HepG2 (cell line): ENCODE data around the gene SPATA13. TPM values are rescaled to one million over a fixed set of nuclear protein-coding genes. Genes with fewer than 3 reads are reported as not detected.
A peak's percentile ranks its signal among the peaks of the same experiment; 100 is the strongest.

Source experiments
- ATAC-seq: fragments of 200-7000 bp; cut with Tn5 transposase; 3 replicates; pipeline ENCODE4 v1.9.1; 2020; ENCODE audit warnings: mild to moderate bottlenecking, moderate library complexity
- BruUV-seq: library from RNA; stranded (reverse); fragments of 400-500 nt; replicated peaks from 2 replicates; lab custom pipeline; 2021; lab: Mats Ljungman, UMichigan
- CTCF ChIA-PET: fragments of 300-600 bp; formaldehyde crosslinking; extraction: SDS; loops from one replicate; lab custom pipeline; 2021; ENCODE audit warnings: low total read pairs, inconsistent platforms, low intra/inter-chr PET ratio; lab: Yijun Ruan, JAX
- POLR2A ChIA-PET: fragments of 350-600 bp; sonication (Branson Sonifier 250); formaldehyde crosslinking; loops from one replicate; lab custom pipeline; 2020; ENCODE audit warnings: antibody characterized with exemption, inconsistent platforms; lab: Yijun Ruan, JAX
- DNase-seq: peaks from one replicate; pipeline ENCODE4 v3.0.0-alpha.2; 2015; ENCODE audit warnings: low spot score
- FAIRE-seq: peaks from 3 replicates; lab custom pipeline; 2011; peaks lifted over from hg19 to GRCh38; lab: Jason Lieb, UNC
- H2AFZ ChIP-seq: one replicate; pipeline ENCODE4 v1.6.1; 2011; ENCODE audit warnings: low read length, inconsistent platforms
- H3K27ac ChIP-seq: fragments of 300-600 bp; 3 replicates; pipeline ENCODE4 v1.8.0; 2011; ENCODE audit warnings: mixed run types, mild to moderate bottlenecking, mixed read lengths, low read length, inconsistent platforms; ENCODE audit not compliant: insufficient read depth; ENCODE audit errors: extremely low read length
- H3K27me3 ChIP-seq, 2 experiments: fragments of 200-600 bp in 1 of 2; 2 replicates in 1 of 2; 3 replicates in 1 of 2; pipeline versions ENCODE4 v1.6.0 to v1.8.0; 2011; ENCODE audit warnings: low read length in 2 of 2, mild to moderate bottlenecking in 2 of 2, moderate library complexity in 2 of 2, inconsistent platforms in 1 of 2; ENCODE audit not compliant: insufficient read depth in 2 of 2, control insufficient read depth in 1 of 2
- H3K36me3 ChIP-seq, 2 experiments: fragments of 200-600 bp in 1 of 2; replicated peaks in 1 of 2; 2 replicates in 1 of 2; 3 replicates in 1 of 2; pipeline versions ENCODE4 v1.5.1 to v1.8.0; 2011; ENCODE audit warnings: low read length in 2 of 2, inconsistent platforms in 1 of 2; ENCODE audit not compliant: insufficient read depth in 2 of 2, control insufficient read depth in 1 of 2
- H3K4me1 ChIP-seq: 2 replicates; pipeline ENCODE4 v1.5.1; 2012; ENCODE audit warnings: low read length, inconsistent platforms; ENCODE audit not compliant: insufficient read depth
- H3K4me2 ChIP-seq: 2 replicates; pipeline ENCODE4 v1.6.0; 2011; ENCODE audit warnings: low read depth, low read length, inconsistent platforms
- H3K4me3 ChIP-seq, 3 experiments: fragments of 200-600 bp in 1 of 3; sonication (generic), shearing (Covaris generic) in 1 of 3; replicated peaks in 1 of 3; 2 replicates each; pipeline ENCODE4 v1.5.1; 2011 to 2016; ENCODE audit warnings: low read length in 3 of 3, inconsistent platforms in 2 of 3, low read depth in 2 of 3, mild to moderate bottlenecking in 2 of 3, control low read depth in 1 of 3, mixed read lengths in 1 of 3; ENCODE audit not compliant: insufficient read depth in 1 of 3
- H3K79me2 ChIP-seq: one replicate; pipeline ENCODE4 v1.6.1; 2011; ENCODE audit warnings: low read length, inconsistent platforms; ENCODE audit not compliant: insufficient read depth
- H3K9ac ChIP-seq: 2 replicates; pipeline ENCODE4 v1.6.0; 2011; ENCODE audit warnings: mild to moderate bottlenecking, low read depth, low read length, inconsistent platforms; ENCODE audit not compliant: insufficient read depth
- H3K9me3 ChIP-seq: 2 replicates; pipeline ENCODE4 v1.5.1; 2012; ENCODE audit warnings: mild to moderate bottlenecking, low read length
- H4K20me1 ChIP-seq: 2 replicates; pipeline ENCODE4 v1.6.0; 2011; ENCODE audit warnings: inconsistent platforms, mild to moderate bottlenecking, low read length, moderate library complexity; ENCODE audit not compliant: insufficient read depth
- ATF1 ChIP-seq: IDR thresholded peaks from 2 replicates; pipeline ENCODE4 v1.6.1; 2016; ENCODE audit warnings: mild to moderate bottlenecking, control low read depth
- GABPB1 ChIP-seq: IDR thresholded peaks from 2 replicates; pipeline ENCODE4 v1.6.1; 2016; ENCODE audit warnings: mild to moderate bottlenecking, missing genetic modification reagents, moderate library complexity, missing compliant biosample characterization
- KDM2A ChIP-seq: sonication (generic); formaldehyde crosslinking; IDR thresholded peaks from 2 replicates; pipeline ENCODE4 v1.4.0; 2020; ENCODE audit warnings: low read depth, missing genetic modification reagents, borderline replicate concordance
- MAF1 ChIP-seq: sonication (generic); formaldehyde crosslinking; IDR thresholded peaks from 2 replicates; pipeline ENCODE4 v1.5.0; 2020; ENCODE audit warnings: missing genetic modification reagents, borderline replicate concordance
- SOX6 ChIP-seq, 2 experiments: fragments of 450-650 bp in 1 of 2; sonication (generic) in 1 of 2; formaldehyde crosslinking in 1 of 2; IDR thresholded peaks; 2 replicates each; pipeline versions ENCODE4 v1.4.0 to v1.6.1; 2017 to 2020; ENCODE audit warnings: antibody characterized with exemption in 1 of 2, mild to moderate bottlenecking in 1 of 2, missing genetic modification reagents in 1 of 2
- ZNF101 ChIP-seq: sonication (generic); formaldehyde crosslinking; IDR thresholded peaks from 2 replicates; pipeline ENCODE4 v1.4.0; 2020; ENCODE audit warnings: mild to moderate bottlenecking, low read depth, missing genetic modification reagents, borderline replicate concordance
- ZNF232 ChIP-seq: sonication (generic); formaldehyde crosslinking; IDR thresholded peaks from 2 replicates; pipeline ENCODE4 v1.4.0; 2020; ENCODE audit warnings: missing genetic modification reagents, borderline replicate concordance
- ZNF598 ChIP-seq: sonication (generic); formaldehyde crosslinking; IDR thresholded peaks from 2 replicates; pipeline ENCODE4 v1.5.1; 2020; ENCODE audit warnings: mild to moderate bottlenecking, missing genetic modification reagents, borderline replicate concordance
- ZSCAN21 ChIP-seq: sonication (generic); formaldehyde crosslinking; IDR thresholded peaks from 2 replicates; pipeline ENCODE4 v1.8.0; 2022; ENCODE audit warnings: mild to moderate bottlenecking, missing genetic modification reagents, moderate library complexity, borderline replicate concordance
- WGBS: methylation state at CpG from one replicate; pipeline ENCODE4 v1.1.6; 2017; ENCODE audit warnings: low lambda C conversion rate; 5-methylcytosine and 5-hydroxymethylcytosine counted together
- in situ Hi-C: cut with HindIII; loops from 2 replicates; pipeline ENCODE4 v1.10.0; 2017; ENCODE audit warnings: low pct_unique_long_range_greater_than_20kb; ENCODE audit not compliant: extremely low pct_ligation_motif_present
- intact Hi-C: fragments of 100-400 bp; cut with micrococcal nuclease; formaldehyde crosslinking; loops from one replicate; pipeline ENCODE4 v1.10.0; 2022; ENCODE audit not compliant: unreplicated experiment
- polyA plus RNA-seq, 8 experiments: library from polyadenylated mRNA; depleted of rRNA in 3 of 8; stranded (reverse) in 7 of 8; unstranded in 1 of 8; fragments of >200 nt; fragmentation: Illumina TruSeq in 4 of 8; extraction: Trizol in 4 of 8; gene quantifications; 2 replicates each; pipeline versions ENCODE4 v1.2.1 to v1.2.3, GENCODE V29; 2011 to 2016; ENCODE audit warnings: low read depth in 4 of 8, missing spikeins in 1 of 8, mixed read lengths in 1 of 8; ENCODE audit not compliant: insufficient read depth in 1 of 8
- total RNA-seq, 5 experiments: library from RNA; depleted of rRNA; stranded (reverse); fragments of >200 nt; fragmentation: Illumina TruSeq; extraction: Trizol; gene quantifications; 2 replicates each; pipeline ENCODE4 v1.2.3, GENCODE V29; 2016; ENCODE audit warnings: low read depth in 1 of 5
- TF ChIP-seq, protein P1 (sequence below): sonication (generic); formaldehyde crosslinking; IDR thresholded peaks from 2 replicates; pipeline ENCODE4 v1.8.0; 2022; ENCODE audit warnings: low read depth, missing genetic modification reagents

SPATA13 gene
- total and polyA plus RNA-seq, 2 of the 13 experiments (the other 11 are each of a cell fraction or from before 2014, with no cell fraction given), result 11.3 to 14.2 TPM

DNA sequence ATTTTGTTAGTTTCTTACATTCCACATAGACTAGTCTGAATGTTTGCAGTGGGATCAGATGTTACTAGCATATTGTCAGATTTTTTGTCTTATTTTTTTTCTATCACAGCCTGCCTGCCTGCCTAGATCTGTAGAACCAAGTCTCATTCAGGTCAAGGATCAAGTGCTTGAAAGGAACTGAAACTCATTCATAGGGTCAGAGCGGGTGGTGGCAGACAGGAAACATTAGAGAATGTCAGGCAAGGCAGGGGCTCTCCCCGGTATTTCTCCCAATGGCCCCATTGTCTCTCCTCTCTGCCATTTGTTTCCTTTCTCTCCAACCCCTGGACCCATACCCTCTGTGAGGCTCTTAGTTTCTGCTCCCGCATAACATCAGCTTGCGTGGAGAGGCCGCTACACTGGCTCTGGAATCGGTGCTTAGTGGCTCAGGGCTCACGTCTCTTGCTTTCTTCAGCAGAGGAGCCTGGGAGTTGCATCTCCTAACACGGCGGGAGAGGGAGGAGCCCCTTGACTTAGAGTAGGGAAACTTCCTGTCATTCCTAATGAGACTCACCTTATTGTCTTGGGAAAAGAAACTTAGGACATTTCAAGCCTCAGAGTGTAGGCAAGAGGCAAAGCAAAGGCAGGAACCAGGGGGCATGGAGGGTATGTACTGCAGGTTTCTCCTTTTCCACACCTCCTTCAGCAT lies 35.6 kb upstream of the SPATA13 start (continued):
- TF ChIP-seq ZSCAN21 (CRISPR knock-in tag) (no peak), ATF1 (CRISPR knock-in tag) (no peak), KDM2A (CRISPR knock-in tag) (no peak)

DNA sequence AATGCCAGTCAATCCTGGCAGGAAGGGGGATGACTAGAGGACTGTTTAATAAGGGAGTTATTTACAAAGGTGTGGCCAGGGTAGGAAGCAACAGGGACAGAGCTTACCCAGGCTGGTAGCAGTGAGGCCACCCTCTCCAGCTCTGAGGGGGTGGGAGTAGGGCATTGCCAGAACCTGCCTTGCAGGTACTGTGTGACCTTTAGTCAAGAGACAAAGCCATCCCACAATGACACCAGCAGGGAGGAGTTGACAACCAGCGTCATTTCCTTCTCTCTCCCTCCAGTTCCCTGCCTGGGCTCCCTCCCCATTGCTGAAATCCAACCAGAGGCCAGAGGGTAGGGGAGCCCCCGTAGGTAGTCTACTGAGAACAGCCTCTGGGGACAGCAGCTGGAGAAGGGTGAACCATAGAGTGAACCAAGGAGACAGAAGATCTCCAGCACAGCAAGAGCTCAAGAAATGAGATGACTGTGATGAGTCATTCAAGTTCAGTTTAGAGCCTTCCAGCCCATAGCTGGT lies 33.3 kb upstream of the SPATA13 start:
- BruUV-seq, result no TSS peak
- Histone ChIP-seq H3K4me2 (peak overlapping the region; percentile 24; the same call in 1 of the 2 replicates), H2AFZ (no peak overlapping the region), H4K20me1 (no peaks in the 10 kb centered on the region), H3K36me3 (no peaks in the 10 kb centered on the region), H3K9me3 (peaks cover 9% of the 10 kb centered on the region)
- DNase-seq, result no peak
- CTCF ChIA-PET, result no interaction called here
- TF ChIP-seq MAF1 (CRISPR knock-in tag) (no peak), GABPB1 (CRISPR knock-in tag) (peak; percentile 29; the same call in 1 of the 2 replicates)
- TF ChIP-seq, all 625 proteins: peak for 1
- no peak for FAIRE-seq
- no peaks in the 10 kb centered on the region for H3K79me2 ChIP-seq
- intact Hi-C loops, result no loop called here
- POLR2A ChIA-PET, result no interaction called here
- no peak overlapping the region for H3K9ac ChIP-seq
- peaks cover 62% of the 10 kb centered on the region for H3K4me1 ChIP-seq
- peak; percentile 40; the same call in 2 of the 3 replicates for ATAC-seq
- H3K27me3 ChIP-seq, result peaks cover 0 to 23% of the 10 kb centered on the region in 2 experiments
- H3K4me3 ChIP-seq, result no peak overlapping the region; a peak in 1 of 6 replicates
- WGBS, result 0% methylated on average over 2 of the region's 2 CpGs
- in situ Hi-C loops, result no loop called here
- H3K27ac ChIP-seq, result no peak overlapping the region

GRCh38 chr13:24128112-24128511 lies 32.4 kb upstream of the SPATA13 start:
- TF ChIP-seq ZNF101 (no peak), SOX6 (IDR thresholded peaks at IDR 0.05) (no peak), SOX6 (CRISPR knock-in tag; IDR thresholded peaks at IDR 0.05) (no peak), ZNF598 (CRISPR knock-in tag) (no peak), ZNF232 (CRISPR knock-in tag) (no peak)
- TF ChIP-seq, protein P1, sequence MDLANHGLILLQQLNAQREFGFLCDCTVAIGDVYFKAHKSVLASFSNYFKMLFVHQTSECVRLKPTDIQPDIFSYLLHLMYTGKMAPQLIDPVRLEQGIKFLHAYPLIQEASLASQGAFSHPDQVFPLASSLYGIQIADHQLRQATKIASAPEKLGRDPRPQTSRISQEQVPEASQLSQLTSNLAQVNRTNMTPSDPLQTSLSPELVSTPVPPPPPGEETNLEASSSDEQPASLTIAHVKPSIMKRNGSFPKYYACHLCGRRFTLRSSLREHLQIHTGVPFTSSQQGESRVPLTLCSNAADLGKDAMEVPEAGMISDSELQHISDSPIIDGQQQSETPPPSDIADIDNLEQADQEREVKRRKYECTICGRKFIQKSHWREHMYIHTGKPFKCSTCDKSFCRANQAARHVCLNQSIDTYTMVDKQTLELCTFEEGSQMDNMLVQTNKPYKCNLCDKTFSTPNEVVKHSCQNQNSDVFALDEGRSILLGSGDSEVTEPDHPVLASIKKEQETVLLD (CRISPR knock-in tag), result no peak
- TF ChIP-seq, all 625 proteins: peak for 0
- peaks cover 10% of the 10 kb centered on the region for H3K9me3 ChIP-seq
- BruUV-seq, result no TSS peak
- POLR2A ChIA-PET, result no interaction called here
- H4K20me1 ChIP-seq, result no peaks in the 10 kb centered on the region
- peaks cover 0 to 18% of the 10 kb centered on the region in 2 experiments for H3K27me3 ChIP-seq
- no peak overlapping the region for H3K4me2 ChIP-seq
- H3K27ac ChIP-seq, result no peak overlapping the region
- H3K4me3 ChIP-seq, result no peak overlapping the region
- intact Hi-C loops (no loop called here), in situ Hi-C loops (no loop called here)
- no peak overlapping the region for H2AFZ ChIP-seq
- CTCF ChIA-PET, result no interaction called here
- ATAC-seq (no peak), DNase-seq (no peak), FAIRE-seq (no peak)
- no peak overlapping the region for H3K9ac ChIP-seq
- H3K4me1 ChIP-seq, result peaks cover 62% of the 10 kb centered on the region
- no peaks in the 10 kb centered on the region for H3K79me2 ChIP-seq
- 57% methylated on average over 4 of the region's 5 CpGs for WGBS
- H3K36me3 ChIP-seq, result no peaks in the 10 kb centered on the region
